Heart left ventricle (tissue), 13 donors: Measurements from ENCODE around the gene RFX7.

ENCODE experiments used
- CTCF ChIP-seq, 12 donors: fragments of 200-600 bp; sonication (generic) in 4 of 12; IDR thresholded peaks; one replicate each; pipeline versions ENCODE4 v1.5.0 to v1.8.0; 2018 to 2022; ENCODE audit warnings: antibody characterized with exemption in 12 of 12, mild to moderate bottlenecking in 5 of 12
- POLR2A ChIP-seq, 2 donors: fragments of 450-650 bp; IDR thresholded peaks; one replicate each; pipeline ENCODE4 v1.6.1; 2017; ENCODE audit warnings: antibody characterized with exemption in 2 of 2, mild to moderate bottlenecking in 2 of 2, moderate library complexity in 2 of 2
- donor health status: ischemic (EF 13 %, LVEDD 7.1; RV severe dilation, severe dysfunction).
- donor health status: DM: no; HTN: yes; CAD: no.
- donor health status: DM: no; HTN: no; CAD: no.
- donor health status: ischemic (EF 25% LVEDD 6.9; RV normal size, moderate dysfunction).
- donor health status: ischemic (EF 25% LVEDD 5.7; RV mildly dilated, moderate dysfunction).
- donor health status: ischemic (EF 35%, LVEDD 5.7; RV mildly dilated, moderate dysfunction).
- donor health status: nonischemic (EF 11% LVEDD 7.7; RV severe dilation, severe dysfunction).
- donor health status: DM: yes; HTN: yes; CAD: no.
- donor health status: PGD.
- donor health status: ischemic (EF 29% LVEDD 5.4; RV normal size, mild dysfunction).
- donor health status: nonischemic (EF 23%, LVEDD 6.1; RV moderate dilation, normal function).

GRCh38 chr15:56222302-56222701 lies 21.4 kb downstream of the RFX7 start:
- TF ChIP-seq CTCF (IDR thresholded peaks at IDR 0.05) = no peak
- TF ChIP-seq POLR2A (IDR thresholded peaks at IDR 0.05) = no peak
